GM23248 (cell line): ENCODE measurements around the gene NMD3. TPM values are rescaled to one million over a fixed set of nuclear protein-coding genes. Genes with fewer than 3 reads are reported as not detected.

Experiments used
- DNase-seq: peaks from one replicate; pipeline ENCODE4 v3.0.0-alpha.2; 2015
- H2AFZ ChIP-seq: fragments of 200-600 bp; sonication (generic); 2 replicates; pipeline ENCODE4 v1.6.1; 2016; ENCODE audit warnings: antibody characterized with exemption
- H3F3A ChIP-seq: fragments of 200-600 bp; sonication (generic); 2 replicates; pipeline ENCODE4 v1.6.1; 2016; ENCODE audit warnings: mild to moderate bottlenecking, antibody characterized with exemption, mixed run types; ENCODE audit not compliant: insufficient read depth
- H3K27ac ChIP-seq: fragments of 200-600 bp; sonication (generic); 2 replicates; pipeline ENCODE4 v1.5.1; 2016; ENCODE audit warnings: mild to moderate bottlenecking
- H3K27me3 ChIP-seq: fragments of 200-600 bp; sonication (generic); replicated peaks from 2 replicates; pipeline ENCODE4 v1.6.1; 2016; ENCODE audit warnings: mild to moderate bottlenecking; ENCODE audit not compliant: insufficient read depth
- H3K36me3 ChIP-seq: fragments of 200-600 bp; sonication (generic); 2 replicates; pipeline ENCODE4 v1.6.1; 2016; ENCODE audit warnings: low read depth, mild to moderate bottlenecking
- H3K4me1 ChIP-seq: fragments of 200-600 bp; sonication (generic); 2 replicates; pipeline ENCODE4 v1.6.1; 2016; ENCODE audit warnings: mild to moderate bottlenecking; ENCODE audit not compliant: insufficient read depth
- H3K4me2 ChIP-seq: fragments of 200-600 bp; sonication (generic); one replicate; pipeline ENCODE4 v1.6.1; 2016; ENCODE audit warnings: mild to moderate bottlenecking; ENCODE audit not compliant: unreplicated experiment
- H3K4me3 ChIP-seq: fragments of 200-600 bp; sonication (generic); 2 replicates; pipeline ENCODE4 v1.5.1; 2016; ENCODE audit warnings: mild to moderate bottlenecking
- H3K79me2 ChIP-seq: fragments of 200-600 bp; sonication (generic); 2 replicates; pipeline ENCODE4 v1.6.1; 2016; ENCODE audit warnings: mild to moderate bottlenecking; ENCODE audit not compliant: insufficient read depth
- H3K9ac ChIP-seq: fragments of 200-600 bp; sonication (generic); 2 replicates; pipeline ENCODE4 v1.6.1; 2016; ENCODE audit warnings: mild to moderate bottlenecking
- H3K9me2 ChIP-seq: fragments of 200-600 bp; sonication (generic); 2 replicates; pipeline ENCODE4 v1.6.1; 2016; ENCODE audit warnings: mixed run types, mild to moderate bottlenecking, moderate library complexity; ENCODE audit not compliant: insufficient read depth
- H3K9me3 ChIP-seq: fragments of 200-600 bp; sonication (generic); one replicate; pipeline ENCODE4 v1.6.1; 2017; ENCODE audit warnings: low read depth
- H4K20me1 ChIP-seq: fragments of 200-600 bp; sonication (generic); 2 replicates; pipeline ENCODE4 v1.6.0; 2016; ENCODE audit not compliant: insufficient read depth
- EZH2 ChIP-seq: fragments of 200-600 bp; sonication (generic); IDR thresholded peaks from 2 replicates; pipeline ENCODE4 v1.6.1; 2018; ENCODE audit warnings: antibody characterized with exemption, mild to moderate bottlenecking; ENCODE audit not compliant: insufficient read depth, poor library complexity, severe bottlenecking
- EZH2phosphoT487 ChIP-seq: fragments of 200-600 bp; sonication (generic); IDR thresholded peaks from 2 replicates; pipeline ENCODE4 v1.6.1; 2018; ENCODE audit warnings: antibody characterized with exemption, moderate library complexity, mild to moderate bottlenecking, low read depth; ENCODE audit not compliant: insufficient read depth
- WGBS, 2 experiments: methylation state at CpG; one replicate each; pipeline ENCODE4 v1.1.6; 2015 to 2017; ENCODE audit warnings: low lambda C conversion rate in 2 of 2, low coverage in 1 of 2; ENCODE audit errors: missing lambda C conversion rate in 2 of 2; 5-methylcytosine and 5-hydroxymethylcytosine counted together
- in situ Hi-C: fragments of 300-500 bp; cut with MboI; formaldehyde crosslinking; loops from 2 replicates; pipeline ENCODE4 v1.15.0; 2020
- polyA plus RNA-seq: library from polyadenylated mRNA; unstranded; fragments of >200 nt; fragmentation: Nextera tagmentation; extraction: Ambion mirVana; gene quantifications from 2 replicates; pipeline ENCODE4 v1.2.1, GENCODE V29; 2016
- total RNA-seq: library from RNA; depleted of rRNA; stranded (reverse); fragments of >200 nt; shearing (Covaris generic); gene quantifications from 2 replicates; pipeline ENCODE4 v1.2.3, GENCODE V29; 2014

The NMD3 gene
- total and polyA plus RNA-seq, 2 experiments from 2014 or later: 51.1 to 79.4 TPM

DNA sequence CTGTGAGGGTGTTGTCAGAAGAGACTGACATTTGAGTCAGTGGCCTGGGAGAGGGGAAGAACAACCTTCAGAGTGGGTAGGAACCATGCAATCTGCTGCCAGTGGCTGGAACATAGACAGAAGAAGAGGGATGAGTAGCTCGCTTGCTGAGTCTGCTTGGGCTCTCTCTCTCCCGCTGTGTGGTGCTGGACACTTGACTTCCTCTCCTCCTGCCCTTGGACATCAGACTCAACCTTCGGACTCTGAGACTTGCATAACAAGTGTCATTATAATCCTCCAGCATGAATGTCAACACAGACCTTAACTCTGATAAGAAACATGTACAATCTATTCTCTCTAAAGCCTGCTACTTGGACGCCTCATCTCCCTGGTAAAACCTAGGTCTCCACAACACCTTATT is 5.9 kb upstream of the NMD3 start:
- Histone ChIP-seq H3K4me1 (peaks cover 6% of the 10 kb centered on the region; the same call in 1 of the 2 replicates), H3K4me2 (no peak overlapping the region), H3K4me3 (no peak overlapping the region), H3K79me2 (no peaks in the 10 kb centered on the region), H3K9me2 (no peaks in the 10 kb centered on the region), H3K27me3 (no peaks in the 10 kb centered on the region), H3K36me3 (no peaks in the 10 kb centered on the region), H4K20me1 (no peaks in the 10 kb centered on the region), H3K9ac (no peak overlapping the region), H2AFZ (no peak overlapping the region), H3K9me3 (no peaks in the 10 kb centered on the region), H3F3A (no peaks in the 10 kb centered on the region), H3K27ac (no peak overlapping the region)
- WGBS, 2 experiments: 90 to 95% methylated on average over 3 to 4 of the region's 4 CpGs
- TF ChIP-seq EZH2 (no peak), EZH2phosphoT487 (no peak)
- in situ Hi-C loops: no loop called here
- no peak for DNase-seq

DNA sequence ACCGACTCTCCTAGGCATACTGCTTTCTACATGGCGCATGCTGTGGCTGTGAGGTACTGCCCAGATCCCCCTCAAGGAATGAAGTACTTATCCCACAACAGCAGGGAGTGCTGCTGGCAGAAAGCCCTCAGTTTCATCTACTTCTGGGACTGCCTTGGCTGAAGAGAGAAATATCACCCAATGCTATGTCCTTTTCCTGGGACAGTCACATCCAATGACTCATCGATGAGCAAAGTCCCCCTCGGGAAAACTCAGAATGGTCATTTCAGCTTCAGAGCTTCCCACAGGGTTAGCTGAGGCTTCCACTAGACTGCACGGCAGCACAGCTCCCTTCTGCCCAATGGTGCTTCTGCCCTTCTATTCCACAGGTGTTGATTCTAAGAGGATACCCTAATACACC is 3.6 kb upstream of the NMD3 start:
- H4K20me1 ChIP-seq: no peaks in the 10 kb centered on the region
- H2AFZ ChIP-seq: no peak overlapping the region
- no peaks in the 10 kb centered on the region for H3K27me3 ChIP-seq
- H3K9me2 ChIP-seq: no peaks in the 10 kb centered on the region
- DNase-seq: peak; percentile 66
- peaks cover 11% of the 10 kb centered on the region for H3K4me1 ChIP-seq
- no peaks in the 10 kb centered on the region for H3F3A ChIP-seq
- in situ Hi-C loops: no loop called here
- H3K27ac ChIP-seq: no peak overlapping the region
- peaks cover 14% of the 10 kb centered on the region for H3K79me2 ChIP-seq
- H3K4me3 ChIP-seq: no peak overlapping the region
- 67 to 69% methylated on average over 5 of the region's 5 CpGs for WGBS, 2 experiments
- H3K4me2 ChIP-seq: no peak overlapping the region
- no peak overlapping the region for H3K9ac ChIP-seq
- no peaks in the 10 kb centered on the region for H3K9me3 ChIP-seq
- TF ChIP-seq EZH2: no peak
- no peak for TF ChIP-seq EZH2phosphoT487
- H3K36me3 ChIP-seq: no peaks in the 10 kb centered on the region

DNA sequence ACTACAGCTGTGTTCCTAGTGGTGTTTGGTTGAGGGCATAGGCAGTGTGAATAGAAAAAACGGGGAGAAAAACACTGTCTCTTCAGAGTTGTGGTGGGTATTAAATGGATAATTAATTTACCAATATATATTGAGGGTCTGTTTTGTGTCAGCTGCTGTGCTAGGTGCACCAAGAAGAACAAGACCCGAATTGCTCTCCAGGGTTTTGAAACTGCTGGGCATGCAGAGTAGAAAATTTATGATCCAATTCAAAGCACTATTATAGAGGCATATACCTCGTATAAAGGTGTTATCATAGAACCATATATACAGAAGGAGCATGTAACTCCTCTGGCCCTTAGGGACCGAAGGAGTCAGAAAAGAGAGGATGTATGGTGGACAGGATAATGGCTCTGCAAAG is 1.6 kb upstream of the NMD3 start:
- Histone ChIP-seq H3K27me3 (no peaks in the 10 kb centered on the region), H3K27ac (no peak overlapping the region), H3K4me2 (no peak overlapping the region), H2AFZ (peak overlapping the region; percentile 17; the same call in 1 of the 2 replicates), H3K9ac (no peak overlapping the region), H3K9me3 (no peaks in the 10 kb centered on the region), H3K36me3 (0 out of 2 replicates have a peak, but pooled peaks cover 2% of the 10 kb centered on the region), H3K9me2 (no peaks in the 10 kb centered on the region), H3K4me1 (peaks cover 22% of the 10 kb centered on the region), H4K20me1 (no peaks in the 10 kb centered on the region; the same call in 1 of the 2 replicates), H3F3A (no peaks in the 10 kb centered on the region), H3K4me3 (no peak overlapping the region), H3K79me2 (peaks cover 34% of the 10 kb centered on the region)
- no peak for DNase-seq
- in situ Hi-C loops: no loop called here
- no peak for TF ChIP-seq EZH2
- TF ChIP-seq EZH2phosphoT487: no peak
- 76 to 77% methylated on average over 4 of the region's 4 CpGs for WGBS, 2 experiments

DNA sequence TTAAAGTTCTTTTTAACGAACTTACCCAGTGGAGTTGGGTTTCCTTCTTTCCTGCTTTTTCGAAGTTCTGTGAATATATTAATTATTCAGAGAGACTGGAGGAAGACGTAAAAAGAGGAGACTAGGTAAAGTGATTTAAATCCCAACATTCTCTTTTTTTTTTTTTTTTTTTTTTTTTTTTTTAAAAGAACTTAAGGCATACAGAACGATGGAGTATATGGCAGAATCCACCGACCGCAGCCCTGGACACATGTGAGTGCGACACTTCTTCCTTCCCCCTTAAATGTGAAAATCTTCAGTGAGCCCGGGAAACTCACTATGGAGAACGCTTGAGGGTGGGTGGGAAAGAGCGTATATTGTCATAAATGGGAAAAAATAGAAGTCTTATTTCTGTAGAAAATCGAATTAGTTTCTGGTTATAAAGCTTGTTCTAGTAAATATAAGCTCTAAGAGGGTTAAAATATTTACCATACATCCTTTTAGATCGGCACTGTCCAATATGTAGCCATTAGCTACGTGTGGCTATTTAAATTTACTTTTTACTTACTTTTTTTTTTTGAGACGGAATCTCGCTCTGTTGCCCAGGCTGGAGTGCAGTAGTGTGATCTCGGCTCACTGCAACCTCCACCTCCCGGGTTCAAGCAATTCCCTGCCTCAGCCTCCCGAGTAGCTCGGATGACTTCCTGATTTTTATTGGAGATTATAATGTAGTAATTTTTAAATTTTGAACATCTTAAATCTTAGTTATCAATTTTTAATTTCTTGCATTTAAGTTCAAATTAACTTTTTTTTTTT is 892 bp downstream of the NMD3 start:
- Histone ChIP-seq H2AFZ (peak overlapping the region; percentile 92), H3F3A (no peaks in the 10 kb centered on the region), H3K27me3 (no peaks in the 10 kb centered on the region), H3K27ac (peak overlapping the region; percentile 91), H4K20me1 (no peaks in the 10 kb centered on the region; the same call in 1 of the 2 replicates), H3K9me2 (no peaks in the 10 kb centered on the region), H3K4me1 (peaks cover 32% of the 10 kb centered on the region), H3K36me3 (peaks cover 25% of the 10 kb centered on the region), H3K9ac (peak overlapping the region; percentile 99), H3K4me3 (peak overlapping the region; percentile 89), H3K4me2 (peak overlapping the region; percentile 91), H3K79me2 (peaks cover 59% of the 10 kb centered on the region), H3K9me3 (no peaks in the 10 kb centered on the region)
- in situ Hi-C loops: no loop called here
- TF ChIP-seq EZH2 (no peak), EZH2phosphoT487 (no peak)
- DNase-seq: peak; percentile 68
- 2 to 4% methylated on average over 19 of the region's 19 CpGs for WGBS, 2 experiments
